Stimulated activated CD8-positive, alpha-beta memory T cell treated with anti-CD3 and anti-CD28 coated beads, Interleukin-12 subunit alpha, Interleukin-12 subunit beta, amount 100 ng/mL, for 24 hours (primary cell): Measurements from ENCODE around the gene GPX3.

Experiments used
- DNase-seq: peaks from one replicate; pipeline ENCODE4 v3.0.0-alpha.2; 2020; ENCODE audit errors: extremely low read depth

Gene GPX3

DNA sequence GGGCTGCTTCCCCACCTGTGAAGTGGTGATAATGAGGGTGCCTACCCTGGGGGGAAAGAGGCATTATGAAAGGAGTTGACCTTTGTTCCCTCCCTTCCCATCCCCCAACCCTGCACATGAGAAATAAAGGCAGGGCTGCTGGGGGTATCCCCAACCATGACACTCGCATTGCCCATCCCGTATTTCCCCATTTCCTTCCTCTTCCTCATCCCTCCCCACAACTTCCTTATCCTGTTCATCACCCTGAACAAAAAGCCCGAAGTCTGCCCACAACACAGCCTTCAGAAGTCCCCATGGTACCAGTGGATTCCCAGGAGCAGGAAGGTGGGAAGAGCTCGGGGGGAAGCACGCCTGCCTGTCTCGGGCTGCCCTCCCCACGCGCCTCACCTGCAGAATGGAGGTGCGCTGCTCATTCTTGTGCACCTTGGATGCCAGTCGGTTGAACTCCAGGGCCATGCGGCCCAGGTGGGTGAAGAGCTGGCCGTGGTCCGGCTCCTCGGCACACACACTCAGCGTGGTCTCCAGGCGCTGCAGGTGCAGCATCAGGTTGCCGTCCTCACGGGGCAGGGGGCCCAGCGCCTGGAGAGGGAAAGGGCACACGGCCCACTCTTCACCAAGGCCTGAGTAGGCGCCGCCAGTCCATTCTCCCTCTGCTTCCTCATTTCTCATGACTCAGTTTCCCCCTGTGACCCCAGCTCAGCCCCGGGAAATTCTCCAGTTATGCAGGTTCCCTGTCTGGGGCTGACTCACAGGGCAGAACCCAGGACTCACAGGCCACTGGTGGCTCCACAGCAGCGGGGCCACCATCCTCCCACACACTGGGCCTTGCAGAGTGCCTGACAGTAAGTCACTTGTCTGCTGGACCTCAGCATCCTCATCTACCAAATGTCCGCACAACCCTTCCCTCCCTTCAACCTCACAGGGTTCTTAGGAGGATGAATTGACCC, 36.3 kb downstream of the GPX3 start:
- DNase-seq = no peak

GRCh38 chr5:151058301-151058700, 37.9 kb downstream of the GPX3 start:
- no peak for DNase-seq

GRCh38 chr5:151058891-151059489, 38.6 kb downstream of the GPX3 start:
- no peak for DNase-seq

DNA sequence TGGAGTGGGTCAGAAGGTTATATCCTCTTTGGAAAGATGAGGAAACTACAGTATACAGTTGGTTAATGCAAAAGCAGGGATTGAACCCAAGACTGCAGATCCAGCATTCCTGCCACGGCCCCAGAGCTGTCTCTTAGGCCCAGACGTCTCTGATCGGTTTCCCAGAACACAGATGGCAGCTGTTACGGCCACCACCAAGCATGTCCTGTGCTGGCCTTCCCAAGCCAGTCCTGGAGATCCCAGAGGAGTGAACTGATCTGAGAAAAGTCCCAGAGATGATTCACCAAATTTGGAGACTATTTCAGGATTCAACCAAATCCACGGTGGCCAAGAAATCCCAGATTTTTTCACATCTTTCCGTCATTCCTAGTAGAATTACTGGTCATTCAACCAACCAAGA, 40.4 kb downstream of the GPX3 start:
- no peak for DNase-seq

DNA sequence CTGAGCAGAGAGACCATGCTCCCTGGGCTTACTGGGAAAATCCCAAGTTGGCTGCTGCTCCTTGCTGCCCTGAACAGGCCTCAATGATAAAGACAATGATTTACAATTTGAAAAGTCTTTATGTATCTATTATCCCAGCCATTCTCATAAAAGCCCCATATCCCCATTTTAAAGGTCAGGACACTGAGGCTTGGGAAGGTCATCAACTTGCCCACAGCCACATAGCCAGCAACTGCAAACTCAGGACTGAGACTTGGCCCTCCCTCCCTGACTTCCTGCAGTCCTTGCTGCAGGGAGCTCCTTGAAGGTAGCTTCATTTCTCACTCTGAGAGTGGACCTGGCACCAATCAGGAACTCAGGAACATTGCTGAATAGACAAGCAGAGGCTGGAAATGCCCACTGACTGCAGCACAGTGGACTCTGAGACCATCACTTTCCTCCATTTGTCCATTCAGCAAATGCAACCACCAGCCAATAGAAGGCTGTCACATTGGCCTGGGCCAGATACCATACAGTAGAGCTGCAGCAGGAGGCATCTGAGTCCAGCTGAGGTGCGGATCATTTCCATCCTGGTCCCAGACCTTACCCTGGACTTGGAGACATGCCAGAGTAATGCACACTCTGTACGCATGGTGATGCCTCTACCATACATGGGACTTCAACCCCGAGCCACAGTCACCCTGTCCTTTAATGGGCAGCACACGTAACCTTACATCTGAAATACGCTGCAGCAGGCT, 42.2 kb downstream of the GPX3 start:
- no peak for DNase-seq

DNA sequence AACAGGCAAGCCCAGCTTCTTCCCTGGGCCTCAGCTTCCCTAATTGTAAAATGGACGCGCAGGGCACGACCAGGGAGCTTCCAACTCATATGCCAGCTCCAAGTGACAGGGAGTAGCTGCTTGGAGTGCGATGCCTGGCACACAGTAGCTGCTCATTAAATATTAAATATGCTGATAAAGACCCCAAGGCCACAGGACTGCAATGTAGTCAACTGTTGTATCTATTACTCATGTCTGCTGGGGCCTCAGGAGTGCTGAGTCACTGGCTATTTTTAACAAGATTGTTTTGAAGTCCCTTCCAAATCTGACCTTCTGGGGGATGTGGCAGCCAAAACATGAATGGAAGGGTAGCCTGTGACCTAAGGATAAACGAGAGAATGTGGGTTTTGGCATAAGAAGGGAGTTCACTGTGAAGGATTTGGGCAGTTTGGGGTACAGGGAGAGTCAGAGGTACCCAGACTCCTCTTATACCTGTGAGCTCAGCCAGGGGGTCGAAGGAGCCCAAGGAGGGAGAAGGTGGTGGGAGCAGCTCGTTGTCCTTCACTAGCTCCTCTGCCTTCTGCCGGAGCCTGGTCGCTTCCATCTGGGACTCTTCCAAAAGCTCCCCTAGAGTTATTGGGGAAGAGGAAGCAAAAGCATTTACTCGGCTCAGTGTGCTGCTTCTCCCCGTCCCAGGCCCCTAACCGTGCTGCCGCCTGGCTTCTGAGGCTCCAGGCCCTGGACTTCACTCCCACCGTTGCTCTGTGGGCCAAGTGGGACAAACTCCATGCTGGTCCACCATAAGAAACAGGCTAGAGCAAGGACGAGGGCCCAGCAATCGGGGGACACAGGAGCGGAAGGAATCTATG, 43.0 kb downstream of the GPX3 start:
- DNase-seq = no peak

DNA sequence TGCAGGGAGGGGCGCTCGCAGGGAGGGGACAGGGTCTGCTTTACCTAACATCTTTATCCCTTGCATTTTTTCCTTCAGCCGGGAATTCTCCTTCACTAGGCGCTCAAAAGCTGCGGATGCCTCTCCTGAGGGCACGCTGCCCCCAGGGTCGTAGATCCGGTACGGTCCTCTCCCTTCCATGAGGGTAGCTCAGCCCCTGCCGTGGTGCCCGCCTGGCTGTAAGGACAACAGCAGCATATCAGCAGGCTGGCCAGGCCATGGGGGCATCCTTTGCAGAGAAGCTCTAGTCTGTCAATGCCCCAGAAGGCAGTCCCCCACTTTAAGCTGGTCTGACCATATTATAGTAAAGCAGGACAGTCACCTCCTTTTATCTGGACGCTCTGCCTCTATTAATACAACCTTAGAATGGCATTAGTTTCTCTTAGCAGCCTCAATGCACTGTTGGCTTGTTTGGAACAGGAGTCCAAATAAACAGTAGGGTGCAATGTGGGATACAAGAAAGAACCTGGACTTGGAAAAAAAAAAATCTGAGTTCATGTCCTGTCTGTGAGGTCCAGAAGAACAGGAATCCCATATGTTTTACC, 44.6 kb downstream of the GPX3 start:
- no peak for DNase-seq

DNA sequence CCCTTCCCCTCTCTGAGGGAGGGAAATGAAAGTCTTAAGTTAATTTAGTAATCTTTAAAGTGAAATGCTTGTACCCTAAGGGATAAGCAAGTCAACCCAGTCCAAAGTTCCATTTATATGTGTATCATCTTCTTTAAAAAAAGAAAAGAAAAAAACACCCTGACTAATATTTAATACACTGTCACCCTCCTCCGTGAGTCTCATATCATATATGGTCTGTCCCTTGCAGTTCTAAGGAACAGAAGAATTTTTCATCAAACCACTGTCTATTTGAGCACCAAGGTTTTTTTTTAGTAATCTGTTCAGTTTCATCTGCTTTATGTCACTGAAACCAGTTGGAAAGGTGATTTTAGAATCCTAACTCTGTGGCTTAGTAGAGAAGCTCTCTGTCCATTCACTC, 45.2 kb downstream of the GPX3 start:
- no peak for DNase-seq

- no peak for DNase-seq
These were observed 46.5 kb downstream of the GPX3 start for GRCh38 chr5:151066920-151067319.

DNA sequence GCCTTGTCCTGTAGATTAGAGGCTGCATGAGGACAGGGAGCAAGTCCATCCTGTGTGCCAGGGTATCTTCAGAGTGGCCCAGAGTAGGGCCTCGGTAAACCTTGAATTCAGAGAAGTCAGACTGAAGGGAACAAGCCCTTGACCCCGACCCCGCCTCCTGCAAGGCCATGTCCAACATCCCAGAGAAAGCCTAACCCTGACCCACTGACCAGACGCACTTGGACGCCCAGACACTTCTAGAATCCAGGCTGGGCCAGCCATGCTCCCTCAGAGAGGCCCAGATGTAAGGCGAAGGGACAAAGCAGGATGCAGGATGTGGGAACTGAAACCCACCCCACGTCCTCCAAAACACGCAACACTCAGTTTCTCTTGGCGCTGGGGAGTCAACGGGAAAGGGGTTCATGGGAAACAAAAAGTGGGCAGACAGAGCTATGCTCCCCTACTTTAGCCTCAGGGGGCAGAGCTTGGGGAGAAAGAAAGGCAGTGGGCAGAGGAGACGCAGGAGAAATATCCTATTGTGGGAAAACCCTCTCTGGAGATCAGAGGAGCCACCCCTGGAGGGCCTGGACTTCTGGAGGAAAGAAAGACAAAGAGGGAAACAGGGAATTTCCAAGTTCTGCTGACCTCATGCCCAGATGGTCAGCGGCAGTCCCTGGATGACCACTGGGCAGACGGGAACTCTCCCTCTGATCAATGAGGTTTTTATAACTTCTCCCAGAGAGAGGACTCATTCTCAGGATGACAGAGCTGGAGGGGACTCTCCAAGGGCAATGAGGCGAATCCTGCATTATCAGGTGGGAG, 47.4 kb downstream of the GPX3 start:
- DNase-seq = no peak

DNA sequence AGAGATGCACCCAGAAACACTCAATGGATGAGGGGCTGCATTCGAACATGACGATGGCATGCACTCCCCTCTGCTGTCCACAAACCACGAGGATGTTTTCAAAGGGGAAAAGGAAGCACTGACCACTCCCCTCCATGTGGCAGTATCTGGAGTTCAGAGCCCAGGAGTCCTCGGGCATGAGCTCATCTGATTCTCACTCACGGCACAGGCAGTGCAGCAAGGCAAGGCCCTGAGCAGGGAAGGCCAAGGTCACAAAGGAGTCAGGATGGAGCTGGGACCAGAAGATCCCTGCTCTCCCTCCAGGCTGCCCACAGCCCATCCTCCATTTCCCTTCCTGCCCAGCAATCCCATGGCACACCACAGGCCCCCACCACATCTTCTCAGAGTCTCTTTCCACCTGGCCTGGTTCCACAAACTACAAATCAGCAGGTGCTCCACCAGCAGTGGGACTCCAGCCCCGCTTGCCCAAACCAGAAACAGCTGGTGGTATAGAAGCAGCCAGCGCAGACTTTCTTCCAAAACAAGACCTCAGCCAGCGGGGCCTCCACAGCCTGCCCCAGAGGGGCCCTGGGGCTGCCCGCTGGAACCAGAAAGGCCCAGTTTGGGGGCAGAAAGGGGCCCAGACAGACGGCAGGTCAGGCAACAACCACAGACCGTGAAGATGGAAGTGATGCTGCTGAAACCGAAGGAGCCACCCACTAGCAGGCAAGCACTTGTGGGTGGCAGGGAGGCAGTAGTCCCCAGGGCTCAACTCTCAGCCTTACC, 48.2 kb downstream of the GPX3 start:
- DNase-seq = no peak

DNA sequence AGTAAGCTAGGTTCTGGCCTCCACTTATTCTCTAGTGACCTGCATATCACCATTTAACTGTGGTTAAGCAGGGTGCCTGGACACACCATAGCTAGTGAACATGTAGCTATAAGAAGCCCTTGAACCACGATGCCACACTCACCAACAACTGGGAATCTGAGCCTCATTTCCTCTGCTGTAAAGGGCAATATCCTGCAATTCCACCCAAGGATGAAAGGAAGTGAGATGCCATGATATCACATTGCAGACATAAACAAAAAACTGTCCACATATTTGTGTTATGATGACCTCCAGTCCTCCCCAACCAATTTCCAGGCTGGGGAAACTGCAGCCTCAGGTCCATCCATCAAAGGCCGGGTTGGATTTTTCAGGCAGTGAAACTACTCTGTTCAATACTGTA, 50.1 kb downstream of the GPX3 start:
- no peak for DNase-seq

DNA sequence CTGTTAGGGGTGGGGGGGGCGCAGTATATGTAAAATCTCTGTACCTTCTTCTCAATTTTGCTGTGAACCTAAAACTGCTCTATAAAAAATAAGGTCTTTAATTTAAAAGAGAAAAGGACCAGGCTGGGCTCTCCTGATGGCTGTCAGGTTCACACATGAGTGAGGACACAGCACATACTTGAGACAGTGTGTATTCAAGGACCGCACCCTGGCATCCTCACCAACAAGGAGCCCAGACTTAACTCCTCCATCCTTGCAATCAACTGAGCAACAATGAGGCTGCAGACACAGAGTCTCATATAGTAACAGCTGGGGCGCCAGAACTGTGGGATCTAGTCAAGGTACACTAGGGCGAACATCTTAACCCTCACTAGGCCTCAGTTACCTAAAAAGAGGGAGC, 50.6 kb downstream of the GPX3 start:
- no peak for DNase-seq

GRCh38 chr5:151071848-151072629, 51.6 kb downstream of the GPX3 start:
- DNase-seq = no peak

GRCh38 chr5:151072630-151073025, 52.2 kb downstream of the GPX3 start:
- no peak for DNase-seq

GRCh38 chr5:151073280-151073679, 52.9 kb downstream of the GPX3 start:
- no peak for DNase-seq

DNA sequence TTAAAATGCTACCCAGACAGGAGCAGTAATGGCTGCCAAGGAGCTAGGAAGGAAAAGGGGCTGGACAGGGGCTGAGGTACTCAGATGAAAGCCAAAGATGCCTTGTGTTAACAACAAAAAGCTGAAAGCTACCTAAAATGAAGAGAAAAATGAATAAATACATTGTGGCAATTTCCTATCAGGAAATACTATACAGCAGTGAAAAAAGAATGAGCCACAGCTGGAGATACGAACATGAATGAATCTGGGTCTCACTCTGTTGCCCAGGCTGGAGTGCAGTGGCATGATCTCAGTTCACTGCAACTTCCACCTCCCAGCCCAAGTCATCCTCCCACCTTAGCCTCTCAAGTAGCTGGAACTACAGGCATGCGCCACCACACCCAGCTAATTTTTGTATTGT, 54.2 kb downstream of the GPX3 start:
- DNase-seq = no peak

DNA sequence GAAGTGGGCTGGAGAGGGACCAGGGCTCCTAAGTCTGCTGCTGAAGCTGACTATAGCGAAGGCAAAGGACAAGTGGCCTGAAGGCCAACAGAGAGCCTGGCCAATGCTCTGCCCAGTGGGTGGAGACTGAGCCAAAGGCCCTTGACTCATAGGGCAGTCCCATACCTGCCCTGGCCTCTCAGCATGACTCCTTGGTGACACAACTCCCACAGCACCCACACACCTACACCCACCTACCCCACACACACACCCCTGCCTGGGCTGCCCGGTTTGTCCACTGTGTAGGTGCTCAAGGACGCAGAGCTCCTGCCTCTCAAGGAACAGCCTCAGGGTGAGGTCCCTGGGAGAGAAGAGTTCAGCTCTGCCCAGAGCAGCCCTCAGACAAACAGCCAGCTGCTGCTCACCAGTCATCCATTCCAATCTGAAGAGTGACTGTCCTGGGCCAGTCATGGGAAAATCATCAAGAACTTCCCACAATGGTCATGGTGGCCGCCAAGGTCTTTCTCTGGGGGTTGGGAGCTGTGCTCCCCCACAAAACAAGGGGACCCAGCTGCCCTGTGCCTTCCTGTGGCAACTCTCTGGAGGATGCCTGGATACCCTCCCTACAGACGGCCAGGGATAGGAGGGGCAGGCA, 55.4 kb downstream of the GPX3 start:
- DNase-seq = no peak

DNA sequence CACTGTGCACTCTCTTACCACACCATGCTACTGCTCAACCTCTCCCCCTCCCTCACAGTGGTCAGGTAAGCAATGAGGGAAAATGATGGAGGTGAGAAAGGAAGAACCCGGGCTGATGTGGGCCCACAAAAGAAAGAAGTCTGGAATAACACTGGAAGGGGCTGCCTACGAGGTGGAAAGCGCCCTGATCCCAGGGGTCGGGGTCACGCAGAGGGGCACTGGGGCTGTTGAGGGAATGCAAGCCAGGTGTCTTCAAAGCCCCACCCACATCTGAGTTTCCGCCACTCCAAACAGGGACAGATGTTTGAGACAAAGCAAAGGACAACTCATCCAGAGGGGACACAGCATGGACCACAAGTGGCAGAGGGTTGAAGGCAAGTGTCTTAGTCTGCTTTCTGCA, 56.2 kb downstream of the GPX3 start:
- DNase-seq = no peak
